Upper lobe of right lung (tissue), 1 donor: ENCODE results near the gene ALS2. TPM values are rescaled to one million over a fixed set of nuclear protein-coding genes. Genes with fewer than 3 reads are reported as not detected.

Experiments
- ATAC-seq: fragments of 200-7000 bp; cut with Tn5 transposase; one replicate; pipeline ENCODE4 v1.9.1; 2020; ENCODE audit warnings: mild to moderate bottlenecking, moderate library complexity
- DNase-seq: peaks from one replicate; pipeline ENCODE4 v3.0.0-alpha.2; 2020
- H3K27ac ChIP-seq: fragments of 200-600 bp; one replicate; pipeline ENCODE4 v1.8.0; 2022
- H3K27me3 ChIP-seq: fragments of 200-600 bp; one replicate; pipeline ENCODE4 v1.8.0; 2022; ENCODE audit warnings: mild to moderate bottlenecking
- H3K36me3 ChIP-seq: fragments of 200-600 bp; one replicate; pipeline ENCODE4 v1.8.0; 2022
- H3K4me1 ChIP-seq: fragments of 200-600 bp; one replicate; pipeline ENCODE4 v1.8.0; 2022
- H3K4me3 ChIP-seq: fragments of 200-600 bp; one replicate; pipeline ENCODE4 v1.8.0; 2022; ENCODE audit warnings: mild to moderate bottlenecking
- H3K9me3 ChIP-seq: fragments of 200-600 bp; one replicate; pipeline ENCODE4 v1.8.0; 2022
- CTCF ChIP-seq: fragments of 200-600 bp; IDR thresholded peaks from one replicate; pipeline ENCODE4 v1.8.0; 2022; ENCODE audit warnings: antibody characterized with exemption
- intact Hi-C: fragments of 100-400 bp; cut with DNase I; formaldehyde crosslinking; loops from one replicate; pipeline ENCODE4 v1.11.0; 2022
- total RNA-seq: library from RNA; stranded (reverse); fragmentation: NEBNext Ultra II Directional; extraction: Animal tissue kit (Norgen Biotek cat#: 25700); gene quantifications from one replicate; pipeline ENCODE4 v1.2.1, GENCODE V29; 2021
- donor health status: DM: no; HTN: yes; CAD: no; lungs with severe emphysema.

Gene ALS2
- total RNA-seq, 1 donor from 2014 or later, result 26.2 TPM

GRCh38 chr2:201781557-201782051, 871 bp upstream of the ALS2 start:
- TF ChIP-seq CTCF, result no peak
- Histone ChIP-seq H3K27me3 (no peaks in the 10 kb centered on the region), H3K27ac (peak overlapping the region; percentile 92), H3K36me3 (no peaks in the 10 kb centered on the region), H3K4me1 (peaks cover 8% of the 10 kb centered on the region), H3K9me3 (no peaks in the 10 kb centered on the region), H3K4me3 (peak overlapping the region; percentile 91)
- DNase-seq, result no peak
- no peak for ATAC-seq
- intact Hi-C loops, result no loop called here

- no peak for DNase-seq
- no peak for TF ChIP-seq CTCF
- intact Hi-C loops, result no loop called here
- peak overlapping the region; percentile 92 for H3K27ac ChIP-seq
- H3K9me3 ChIP-seq, result no peaks in the 10 kb centered on the region
- no peaks in the 10 kb centered on the region for H3K27me3 ChIP-seq
- no peaks in the 10 kb centered on the region for H3K36me3 ChIP-seq
- peak; percentile 11 for ATAC-seq
- H3K4me1 ChIP-seq, result peaks cover 8% of the 10 kb centered on the region
- H3K4me3 ChIP-seq, result peak overlapping the region; percentile 91
Observed at GRCh38 chr2:201779901-201780673, 646 bp downstream of the ALS2 start.

GRCh38 chr2:201777869-201778268, 2.9 kb downstream of the ALS2 start:
- no peak for TF ChIP-seq CTCF
- Histone ChIP-seq H3K9me3 (no peaks in the 10 kb centered on the region), H3K36me3 (no peaks in the 10 kb centered on the region), H3K27me3 (no peaks in the 10 kb centered on the region), H3K4me3 (no peak overlapping the region), H3K4me1 (peaks cover 8% of the 10 kb centered on the region), H3K27ac (no peak overlapping the region)
- DNase-seq, result no peak
- ATAC-seq, result no peak
- intact Hi-C loops, result no loop called here

GRCh38 chr2:201777043-201777442, 3.7 kb downstream of the ALS2 start:
- Histone ChIP-seq H3K4me3 (no peak overlapping the region), H3K27ac (no peak overlapping the region), H3K27me3 (no peaks in the 10 kb centered on the region), H3K36me3 (no peaks in the 10 kb centered on the region), H3K4me1 (peaks cover 8% of the 10 kb centered on the region), H3K9me3 (no peaks in the 10 kb centered on the region)
- no peak for ATAC-seq
- intact Hi-C loops, result no loop called here
- no peak for DNase-seq
- no peak for TF ChIP-seq CTCF

- DNase-seq, result no peak
- no peaks in the 10 kb centered on the region for H3K9me3 ChIP-seq
- peaks cover 8% of the 10 kb centered on the region for H3K4me1 ChIP-seq
- no peak overlapping the region for H3K27ac ChIP-seq
- no peaks in the 10 kb centered on the region for H3K27me3 ChIP-seq
- H3K36me3 ChIP-seq, result no peaks in the 10 kb centered on the region
- no peak for ATAC-seq
- H3K4me3 ChIP-seq, result no peak overlapping the region
- intact Hi-C loops, result no loop called here
- no peak for TF ChIP-seq CTCF
Observed at GRCh38 chr2:201775326-201775725, 5.4 kb downstream of the ALS2 start.
